GM23248 (cell line): ENCODE results near the gene MYOM3.

Experiments
- EZH2 ChIP-seq: fragments of 200-600 bp; sonication (generic); IDR thresholded peaks from 2 replicates; pipeline ENCODE4 v1.6.1; 2018; ENCODE audit warnings: antibody characterized with exemption, mild to moderate bottlenecking; ENCODE audit not compliant: insufficient read depth, poor library complexity, severe bottlenecking
- EZH2phosphoT487 ChIP-seq: fragments of 200-600 bp; sonication (generic); IDR thresholded peaks from 2 replicates; pipeline ENCODE4 v1.6.1; 2018; ENCODE audit warnings: antibody characterized with exemption, moderate library complexity, mild to moderate bottlenecking, low read depth; ENCODE audit not compliant: insufficient read depth

DNA sequence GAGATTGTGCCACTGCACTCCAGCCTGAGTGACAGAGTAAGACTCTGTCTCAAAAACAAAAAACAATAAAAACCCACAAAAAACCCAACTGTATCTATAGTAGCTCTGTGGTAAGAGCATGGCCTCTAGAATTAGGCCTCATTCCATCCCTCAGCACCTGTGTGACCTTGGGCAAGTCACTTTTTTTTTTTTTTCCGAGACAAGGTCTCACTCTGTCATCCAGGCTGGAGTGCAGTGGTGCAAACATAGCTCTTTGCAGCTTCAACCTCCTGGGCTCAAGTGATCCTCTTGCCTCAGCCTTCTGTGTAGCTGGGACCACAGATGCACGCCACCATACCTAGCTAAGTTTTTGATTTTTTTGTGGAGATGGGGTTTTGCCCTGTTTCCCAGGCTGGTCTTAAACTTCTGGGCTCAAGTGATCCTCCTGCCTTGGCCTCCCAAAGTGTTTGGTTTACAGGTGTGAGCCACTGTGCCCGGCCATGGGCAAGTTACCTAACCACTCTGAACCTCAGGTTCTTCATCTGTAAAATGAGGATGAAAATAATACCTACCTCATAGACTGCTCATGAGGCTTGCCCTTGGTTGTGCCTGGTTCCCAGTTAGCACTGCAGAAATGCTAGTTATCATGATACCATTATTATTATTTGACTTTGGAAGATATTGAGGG lies 15.3 kb upstream of the MYOM3 start:
- TF ChIP-seq EZH2phosphoT487, result no peak
- TF ChIP-seq EZH2, result no peak
